ENCODE results near the gene PUM1. TPM values are rescaled to one million over a fixed set of nuclear protein-coding genes. Genes with fewer than 3 reads are reported as not detected.

PUM1 gene
- total and polyA plus RNA-seq, 2 of the 8 experiments (the other 6 are each of a cell fraction or from before 2014, with no cell fraction given), result 122 to 177 TPM

GRCh38 chr1:30888391-30888790, 177.1 kb downstream of the PUM1 start:
- 90% methylated on average over 8 of the region's 8 CpGs; no CpG with 5 or more reads in 1 of the 2 experiments for WGBS, 2 experiments (ENCODE audit: extremely low coverage in 1 of 2, insufficient coverage in 1 of 2, insufficient read length in 1 of 2, insufficient replicate concordance in 2 of 2, low coverage in 1 of 2, low lambda C conversion rate in 2 of 2, missing lambda C conversion rate in 1 of 2)
- H3K79me2 ChIP-seq (ENCODE audit: control insufficient read depth in 1 of 2, insufficient read depth in 2 of 2, low read length in 2 of 2), result no peaks in the 10 kb centered on the region
- no peak overlapping the region for H4K8ac ChIP-seq (ENCODE audit: extremely low read depth, insufficient read depth, low read length)
- no peak overlapping the region for H3K9ac ChIP-seq (replicated peaks in 1 of 4; ENCODE audit: extremely low read depth in 1 of 4, low read depth in 3 of 4, low read length in 3 of 4)
- H3K4ac ChIP-seq (replicated peaks; ENCODE audit: insufficient read length, low read depth, low read length), result no peak overlapping the region
- no peak for FAIRE-seq
- H4K5ac ChIP-seq (ENCODE audit: insufficient read length, low read depth, low read length), result no peak overlapping the region
- no peaks in the 10 kb centered on the region; a peak in 1 of 7 replicates for H3K27me3 ChIP-seq (replicated peaks in 1 of 4; ENCODE audit: control insufficient read depth in 3 of 4, extremely low read depth in 1 of 4, insufficient read depth in 3 of 4, low read length in 3 of 4)
- peaks cover 2% of the 10 kb centered on the region; the same call in 1 of the 2 replicates for H3K79me1 ChIP-seq (ENCODE audit: low read depth, low read length)
- H3K23me2 ChIP-seq (ENCODE audit: low read depth, low read length), result no peaks in the 10 kb centered on the region
- H3K4me2 ChIP-seq (ENCODE audit: insufficient read depth in 1 of 2, low read depth in 2 of 2, low read length in 2 of 2), result no peak overlapping the region
- peak overlapping the region; percentile 40 for H2BK12ac ChIP-seq (ENCODE audit: low read depth, low read length)
- H3K27ac ChIP-seq (ENCODE audit: low read depth, low read length), result no peak overlapping the region
- peak overlapping the region; percentile 29; the same call in 1 of the 2 replicates for H2BK15ac ChIP-seq (ENCODE audit: low read length)
- H4K91ac ChIP-seq (replicated peaks; ENCODE audit: insufficient read length, low read length), result peak overlapping the region; percentile 83
- no peak for TF ChIP-seq CHD2 (IDR thresholded peaks at IDR 0.05; ENCODE audit: low read length)
- TF ChIP-seq, protein P1, sequence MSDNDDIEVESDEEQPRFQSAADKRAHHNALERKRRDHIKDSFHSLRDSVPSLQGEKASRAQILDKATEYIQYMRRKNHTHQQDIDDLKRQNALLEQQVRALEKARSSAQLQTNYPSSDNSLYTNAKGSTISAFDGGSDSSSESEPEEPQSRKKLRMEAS (IDR thresholded peaks at IDR 0.05), result no peak
- ChIA-PET CTCF (ENCODE audit: partially characterized antibody) (interaction anchor here (0.6 to 3.5 kb wide), 9 partner anchors 8 to 169 kb away, joined by 3 to 20 read pairs (median 3); no protein-coding TSS in a partner anchor), POLR2A (ENCODE audit: partially characterized antibody) (interaction anchor here (0.8 to 1.8 kb wide), 5 partner anchors 17 to 72 kb away, joined by 3 to 6 read pairs (median 3); no protein-coding TSS in a partner anchor)
- no peak overlapping the region for H2BK20ac ChIP-seq (ENCODE audit: low read length)
- no peak overlapping the region for H3K18ac ChIP-seq (ENCODE audit: extremely low read depth, low read length)
- no peak overlapping the region for H3K14ac ChIP-seq (ENCODE audit: insufficient read length)
- H2AK5ac ChIP-seq (ENCODE audit: low read depth, low read length), result peak overlapping the region; percentile 28
- H2AFZ ChIP-seq (ENCODE audit: low read length), result no peak overlapping the region
- no peaks in the 10 kb centered on the region for H3K9me3 ChIP-seq (ENCODE audit: insufficient read depth in 2 of 2, low read depth in 1 of 2, low read length in 1 of 2)
- no peaks in the 10 kb centered on the region for H3K36me3 ChIP-seq (ENCODE audit: control insufficient read depth in 2 of 4, insufficient read depth in 4 of 4, low read length in 3 of 4)
- H3K4me1 ChIP-seq (replicated peaks in 1 of 4; ENCODE audit: control insufficient read depth in 3 of 4, insufficient read depth in 4 of 4, low read length in 3 of 4), result peaks cover 9 to 29% (median 18%) of the 10 kb centered on the region in 4 experiments
- H3K56ac ChIP-seq (replicated peaks; ENCODE audit: insufficient read length, low read depth, low read length), result no peak overlapping the region
- DNase-seq (ENCODE audit: low read depth in 1 of 2, low spot score in 2 of 2), result no peak
- H2BK120ac ChIP-seq (replicated peaks; ENCODE audit: low read depth, low read length), result no peak overlapping the region
- H3K4me3 ChIP-seq (ENCODE audit: extremely low read depth in 1 of 4, insufficient read depth in 2 of 4, low read depth in 3 of 4, low read length in 4 of 4), result no peak overlapping the region
- H2BK5ac ChIP-seq (ENCODE audit: low read depth, low read length), result peak overlapping the region; percentile 87
- H3K23ac ChIP-seq (ENCODE audit: insufficient read length), result no peak overlapping the region
- H4K20me1 ChIP-seq (replicated peaks in 1 of 2; ENCODE audit: control insufficient read depth in 1 of 2, insufficient read depth in 2 of 2, low read length in 2 of 2), result peaks cover 0 to 12% of the 10 kb centered on the region in 2 experiments

Data from H1 (cell line).